Fibroblast of the aortic adventitia (primary cell): ENCODE measurements around the gene ELMOD3. TPM values are rescaled to one million over a fixed set of nuclear protein-coding genes. Genes with fewer than 3 reads are reported as not detected.

Experiments used
- DNase-seq: peaks from one replicate; pipeline ENCODE4 v3.0.0-alpha.2; 2010; ENCODE audit warnings: low read depth
- H3K4me3 ChIP-seq: 2 replicates; pipeline ENCODE4 v1.5.1; 2011; ENCODE audit warnings: low read depth, mild to moderate bottlenecking, control low read depth, low read length, moderate library complexity
- total RNA-seq: library from RNA; depleted of rRNA; stranded (reverse); fragments of >200 nt; gene quantifications from 2 replicates; pipeline ENCODE4 v1.2.3, GENCODE V29; 2012; ENCODE audit warnings: low replicate concordance
- TF ChIP-seq, protein P1 (sequence below): IDR thresholded peaks from 2 replicates; pipeline ENCODE4 v1.5.1; 2011; ENCODE audit warnings: mild to moderate bottlenecking, low read length, control low read depth, inconsistent platforms; ENCODE audit not compliant: insufficient read depth

ELMOD3 gene
- total RNA-seq, 1 donor = 19.3 TPM

- TF ChIP-seq, protein P1, sequence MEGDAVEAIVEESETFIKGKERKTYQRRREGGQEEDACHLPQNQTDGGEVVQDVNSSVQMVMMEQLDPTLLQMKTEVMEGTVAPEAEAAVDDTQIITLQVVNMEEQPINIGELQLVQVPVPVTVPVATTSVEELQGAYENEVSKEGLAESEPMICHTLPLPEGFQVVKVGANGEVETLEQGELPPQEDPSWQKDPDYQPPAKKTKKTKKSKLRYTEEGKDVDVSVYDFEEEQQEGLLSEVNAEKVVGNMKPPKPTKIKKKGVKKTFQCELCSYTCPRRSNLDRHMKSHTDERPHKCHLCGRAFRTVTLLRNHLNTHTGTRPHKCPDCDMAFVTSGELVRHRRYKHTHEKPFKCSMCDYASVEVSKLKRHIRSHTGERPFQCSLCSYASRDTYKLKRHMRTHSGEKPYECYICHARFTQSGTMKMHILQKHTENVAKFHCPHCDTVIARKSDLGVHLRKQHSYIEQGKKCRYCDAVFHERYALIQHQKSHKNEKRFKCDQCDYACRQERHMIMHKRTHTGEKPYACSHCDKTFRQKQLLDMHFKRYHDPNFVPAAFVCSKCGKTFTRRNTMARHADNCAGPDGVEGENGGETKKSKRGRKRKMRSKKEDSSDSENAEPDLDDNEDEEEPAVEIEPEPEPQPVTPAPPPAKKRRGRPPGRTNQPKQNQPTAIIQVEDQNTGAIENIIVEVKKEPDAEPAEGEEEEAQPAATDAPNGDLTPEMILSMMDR = no peak
- no peak for DNase-seq
- H3K4me3 ChIP-seq = no peak overlapping the region
Measured at GRCh38 chr2:85421260-85422071, 66.9 kb downstream of the ELMOD3 start.

DNA sequence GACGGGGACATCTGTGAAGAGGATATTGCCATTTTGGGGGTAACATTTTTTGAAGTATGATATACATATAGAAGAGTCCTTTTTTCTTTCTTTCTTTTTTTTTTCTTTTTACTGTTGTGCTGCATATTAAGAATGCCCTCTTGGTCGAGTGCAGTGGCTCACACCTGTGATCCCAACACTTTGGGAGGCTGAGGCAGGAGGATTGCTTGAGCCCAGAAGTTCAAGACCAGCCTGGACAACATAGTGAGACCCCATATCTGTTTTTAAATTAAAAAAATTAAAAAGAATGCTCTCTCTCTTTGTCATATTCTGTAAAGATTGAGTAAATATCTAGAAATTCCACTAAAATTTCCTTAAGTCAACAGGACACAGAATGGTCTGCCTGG is 67.5 kb downstream of the ELMOD3 start:
- TF ChIP-seq, protein P1 = no peak
- no peak overlapping the region for H3K4me3 ChIP-seq
- DNase-seq = no peak

GRCh38 chr2:85423525-85423924 is 69.0 kb downstream of the ELMOD3 start:
- TF ChIP-seq, protein P1 = no peak
- no peak overlapping the region for H3K4me3 ChIP-seq
- no peak for DNase-seq

DNA sequence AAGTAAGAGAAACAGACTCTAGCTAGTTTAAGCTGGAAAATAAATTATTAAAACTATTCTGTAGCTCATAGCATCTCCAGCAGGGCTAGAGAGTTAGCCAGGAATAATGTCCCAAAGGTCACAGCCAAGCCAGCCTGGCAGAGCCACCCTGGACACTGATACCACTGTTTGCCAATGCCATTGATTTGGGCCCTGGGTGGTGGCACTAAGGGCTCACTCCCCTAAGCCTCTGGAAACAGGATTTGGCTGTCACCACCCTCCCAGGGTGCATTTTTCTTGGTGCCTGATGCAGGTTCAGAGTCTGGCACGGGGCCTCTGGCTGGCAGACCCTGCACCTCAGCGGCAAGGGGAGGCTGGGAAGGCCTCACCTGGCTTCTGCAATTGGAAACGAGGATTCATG is 71.0 kb downstream of the ELMOD3 start:
- TF ChIP-seq, protein P1 = no peak
- DNase-seq = no peak
- no peak overlapping the region for H3K4me3 ChIP-seq

GRCh38 chr2:85427300-85427835 is 72.8 kb downstream of the ELMOD3 start:
- no peak for DNase-seq
- TF ChIP-seq, protein P1 = no peak
- no peak overlapping the region for H3K4me3 ChIP-seq

DNA sequence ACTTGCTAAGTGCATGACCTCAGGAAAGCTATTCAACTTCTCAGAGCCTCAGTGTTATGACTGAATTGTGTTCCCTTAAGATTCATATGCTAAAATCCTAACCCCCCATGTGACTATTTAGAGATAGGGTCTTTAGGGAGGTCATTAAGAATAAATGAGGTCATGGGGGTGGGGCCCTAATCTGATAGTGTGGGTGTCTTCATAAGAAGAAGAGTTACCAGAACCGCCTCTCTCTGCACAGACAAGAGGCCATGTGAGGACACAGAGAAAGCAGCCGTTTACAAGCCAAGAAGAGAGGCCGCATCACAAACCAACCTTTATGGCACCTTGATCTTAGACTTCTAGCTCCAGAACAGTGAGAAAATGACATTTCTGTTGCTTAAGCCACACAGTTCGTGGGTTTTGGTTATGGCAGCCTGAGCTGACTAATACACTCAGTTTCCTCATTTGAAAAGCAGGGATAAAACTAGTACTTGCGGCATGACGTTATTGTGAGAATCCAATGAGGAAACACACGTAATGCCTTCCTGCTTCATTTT is 73.8 kb downstream of the ELMOD3 start:
- TF ChIP-seq, protein P1 = no peak
- H3K4me3 ChIP-seq = no peak overlapping the region
- DNase-seq = no peak
